GM21786 (cell line): Measurements from ENCODE around the gene GPSM1.
"Not testable (repeated sequence)": the region's sequence is repeated elsewhere in the genome, so short reads cannot be mapped to it uniquely, and the experiment has no call there.

Experiments
- ATAC-seq: cut with Tn5 transposase; IDR thresholded peaks from one replicate; pipeline ENCODE4 v1.9.1; 2021; ENCODE audit not compliant: unreplicated experiment

The GPSM1 gene

DNA sequence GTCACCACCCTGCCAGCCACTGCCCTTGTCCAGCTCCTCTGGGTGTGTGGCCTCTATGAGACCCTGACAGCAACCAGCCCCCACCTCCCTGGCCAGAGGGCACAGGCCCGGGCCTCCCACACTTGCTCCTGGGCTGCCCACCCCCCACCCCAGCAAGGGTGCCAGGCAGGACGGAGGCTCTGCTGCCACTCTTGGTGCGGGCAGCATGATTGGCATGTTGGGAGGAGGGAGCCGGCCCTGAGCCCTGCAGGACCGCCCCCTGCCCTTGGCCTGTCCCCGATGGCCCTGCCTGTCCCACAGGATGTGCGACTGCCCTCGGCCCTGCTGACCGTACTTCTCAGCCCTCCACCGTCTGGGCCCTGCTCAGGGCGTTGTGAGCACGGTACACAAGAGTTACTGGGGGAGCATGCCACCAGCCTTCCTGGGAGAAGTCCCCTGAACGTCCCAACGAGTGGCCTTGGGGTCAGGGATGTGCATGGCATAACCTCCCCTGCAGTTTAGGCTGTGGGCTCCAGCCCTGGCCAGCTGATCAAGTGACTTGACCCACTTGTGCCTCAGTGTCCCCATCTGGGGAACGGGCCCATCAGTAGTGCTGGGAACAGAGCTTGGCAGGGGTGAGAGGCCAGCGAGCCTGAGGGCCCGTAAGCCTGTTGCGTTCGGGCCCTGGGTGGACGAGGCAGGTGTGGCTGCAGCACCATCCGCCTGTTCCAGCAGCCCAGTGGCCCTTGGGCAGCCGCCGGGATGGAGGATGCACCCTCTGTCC, 16.0 kb downstream of the GPSM1 start:
- no peak for ATAC-seq

GRCh38 chr9:136343884-136344269, 16.5 kb downstream of the GPSM1 start:
- ATAC-seq, result no peak

GRCh38 chr9:136344544-136345280, 17.4 kb downstream of the GPSM1 start:
- ATAC-seq, result no peak

- no peak for ATAC-seq
Observed at GRCh38 chr9:136345281-136346156, 18.2 kb downstream of the GPSM1 start.

DNA sequence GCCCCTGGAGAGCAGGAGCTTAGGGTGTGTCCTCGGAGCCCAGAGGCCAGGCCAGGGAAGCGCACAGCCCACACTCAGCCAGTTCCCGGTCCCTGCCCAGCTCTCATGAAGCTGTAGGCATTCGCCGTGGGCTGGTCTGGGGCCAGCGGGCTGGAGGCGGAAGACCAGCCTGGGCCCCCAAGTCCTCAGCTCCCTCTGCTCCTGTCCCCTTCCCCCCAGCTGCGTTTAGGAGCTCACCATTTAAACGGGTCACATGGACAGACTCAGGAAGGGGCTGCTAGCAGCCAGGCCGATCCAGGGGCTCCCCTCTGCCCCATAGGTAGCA, 18.8 kb downstream of the GPSM1 start:
- ATAC-seq, result no peak

GRCh38 chr9:136346927-136347465, 19.7 kb downstream of the GPSM1 start:
- ATAC-seq, result no peak

- no peak for ATAC-seq
Observed at GRCh38 chr9:136347472-136348256, 20.3 kb downstream of the GPSM1 start.

DNA sequence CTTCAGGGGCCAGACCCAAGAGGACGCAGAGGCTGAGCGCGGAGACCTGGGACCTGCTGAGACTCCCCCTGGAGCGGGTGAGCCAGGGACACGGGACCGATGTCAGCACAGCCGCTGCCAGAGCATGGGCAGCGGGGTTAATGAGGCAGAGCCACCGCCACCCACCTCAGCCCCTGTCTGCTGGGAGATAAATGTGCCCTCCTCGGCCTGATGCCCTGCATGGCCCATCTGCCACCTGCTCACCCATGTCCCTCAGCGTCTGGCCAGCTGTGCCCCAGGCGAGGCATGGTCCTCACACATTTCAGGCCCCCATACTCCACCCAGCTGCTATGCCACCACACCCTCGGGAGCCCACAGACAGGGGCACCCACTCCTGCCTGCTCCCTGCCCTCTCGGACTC, 21.4 kb downstream of the GPSM1 start:
- ATAC-seq, result no peak

DNA sequence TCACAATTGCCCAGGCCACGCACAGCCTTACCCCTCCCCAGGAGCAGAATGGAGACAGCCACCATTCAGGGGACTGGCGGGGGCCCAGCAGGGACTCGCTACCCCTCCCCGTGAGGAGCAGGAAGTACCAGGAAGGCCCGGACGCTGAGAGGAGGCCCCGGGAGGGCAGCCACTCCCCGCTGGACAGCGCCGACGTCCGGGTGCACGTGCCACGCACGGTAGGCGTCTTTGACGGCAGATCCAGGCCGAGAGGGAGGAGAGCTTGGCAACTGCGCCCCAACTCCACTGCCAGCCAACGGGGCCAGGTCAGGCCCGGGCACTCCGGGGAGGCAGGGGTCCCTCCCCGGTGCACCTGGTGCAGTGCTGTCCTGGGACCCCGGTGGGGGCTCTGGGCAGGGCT, 22.2 kb downstream of the GPSM1 start:
- no peak for ATAC-seq

DNA sequence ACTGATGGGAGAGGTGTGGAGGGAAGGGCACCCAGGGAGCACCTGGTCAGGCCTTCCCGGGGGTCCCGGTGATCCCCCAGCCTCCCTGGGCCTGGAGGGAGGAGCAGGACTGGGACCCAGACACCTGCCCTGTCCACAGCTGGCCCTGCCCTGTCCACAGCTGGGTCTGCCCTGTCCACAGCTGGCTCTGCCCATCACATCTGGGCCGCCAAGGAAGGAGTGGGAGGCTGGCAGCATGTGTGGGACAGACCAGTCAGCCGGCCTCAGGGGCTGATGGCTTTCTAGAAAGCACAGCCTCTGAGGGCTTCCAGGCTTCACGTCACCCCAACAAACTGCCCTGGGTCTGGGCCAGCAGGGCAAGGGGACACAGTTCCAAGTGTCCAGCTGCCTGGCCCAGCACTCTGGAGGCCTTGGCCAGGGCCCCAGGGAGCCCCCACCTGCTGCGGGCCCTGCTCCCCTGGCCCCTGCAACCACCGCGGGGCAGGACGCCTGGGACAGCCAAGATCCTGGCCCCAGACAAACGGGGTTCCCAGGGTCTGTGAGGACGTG, 24.0 kb downstream of the GPSM1 start:
- ATAC-seq, result no peak

DNA sequence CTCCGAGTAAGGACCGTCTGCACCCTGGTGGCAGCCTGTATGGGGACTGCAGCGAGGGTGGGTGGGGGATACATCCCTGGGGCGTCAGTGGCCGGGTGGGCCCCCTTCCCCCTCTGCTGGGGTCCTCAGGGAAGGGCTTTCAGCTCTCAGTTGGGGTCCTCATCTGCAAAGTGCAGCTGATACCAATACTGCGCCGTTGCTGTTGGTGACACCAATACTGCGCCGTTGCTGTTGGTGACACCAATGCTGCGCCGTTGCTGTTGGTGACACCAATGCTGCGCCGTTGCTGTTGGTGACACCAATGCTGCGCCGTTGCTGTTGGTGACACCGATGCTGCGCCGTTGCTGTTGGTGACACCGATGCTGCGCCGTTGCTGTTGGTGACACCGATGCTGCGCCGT, 24.5 kb downstream of the GPSM1 start:
- not testable (repeated sequence) for ATAC-seq

DNA sequence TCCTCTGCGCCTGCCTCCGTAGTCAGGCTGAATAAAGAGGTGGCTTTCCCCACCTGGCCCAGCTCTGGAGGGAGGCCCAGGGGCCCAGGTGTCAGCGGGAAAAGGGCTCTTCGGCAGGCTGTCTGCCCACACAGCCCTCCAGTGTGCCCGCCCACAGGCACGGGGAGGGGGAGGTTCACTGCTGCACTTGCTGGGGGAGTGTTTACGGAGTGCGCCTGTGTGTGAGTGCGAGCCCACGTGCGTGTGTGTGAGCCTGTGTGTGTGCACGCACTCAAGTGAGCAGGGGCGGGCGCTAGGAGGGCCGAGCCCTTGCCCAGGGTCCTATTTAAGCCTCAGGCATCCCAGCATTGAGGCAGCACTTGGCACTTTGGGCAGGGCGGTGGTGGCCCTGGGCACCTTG, 25.3 kb downstream of the GPSM1 start:
- ATAC-seq, result no peak

GRCh38 chr9:136353088-136353487, 25.7 kb downstream of the GPSM1 start:
- no peak for ATAC-seq

- ATAC-seq, result no peak
Observed at GRCh38 chr9:136353757-136354488, 26.6 kb downstream of the GPSM1 start.

GRCh38 chr9:136354592-136355085, 27.3 kb downstream of the GPSM1 start:
- no peak for ATAC-seq

GRCh38 chr9:136355616-136356557, 28.5 kb downstream of the GPSM1 start:
- no peak for ATAC-seq

DNA sequence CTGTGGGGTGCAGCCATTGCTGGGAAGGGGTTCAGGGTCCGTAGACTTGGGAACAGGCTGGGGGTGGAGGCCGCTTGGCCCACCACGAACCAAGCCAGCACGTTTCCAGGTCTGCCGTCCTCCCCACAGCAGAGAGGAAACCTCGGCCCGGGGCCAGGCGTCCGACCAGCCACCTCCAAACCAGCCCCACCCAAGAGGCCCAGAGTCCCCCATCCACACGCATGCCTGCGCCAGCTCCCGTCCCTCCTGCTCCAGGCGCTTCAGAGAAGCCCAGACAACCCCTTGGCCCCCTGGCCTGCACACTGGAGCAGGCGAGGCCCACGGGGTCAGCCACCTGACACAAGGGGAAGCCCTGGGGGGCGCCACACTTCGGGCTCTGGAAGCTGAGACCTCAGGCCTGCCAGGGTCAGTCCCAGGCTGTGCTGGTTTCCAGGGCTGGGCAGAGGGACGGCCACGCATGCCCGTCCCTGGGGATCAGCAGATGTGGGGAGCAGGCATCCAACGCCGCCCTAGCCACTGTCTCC, 29.9 kb downstream of the GPSM1 start:
- no peak for ATAC-seq

- no peak for ATAC-seq
Observed at GRCh38 chr9:136358016-136358415, 30.7 kb downstream of the GPSM1 start.
